Progenitor cell of endocrine pancreas (in vitro differentiated cells): ENCODE measurements around the gene DLGAP5. TPM values are rescaled to one million over a fixed set of nuclear protein-coding genes. Genes with fewer than 3 reads are reported as not detected.

Experiments used
- DNase-seq: peaks from one replicate; pipeline ENCODE4 v3.0.0; 2021; ENCODE audit warnings: low spot score; ENCODE audit not compliant: unreplicated experiment
- H3K27ac Mint-ChIP-seq: 2 replicates; pipeline ENCODE4 v1.8.0; 2021; ENCODE audit warnings: mild to moderate bottlenecking, moderate library complexity, mixed read lengths
- H3K27me3 Mint-ChIP-seq: 2 replicates; pipeline ENCODE4 v1.8.0; 2021; ENCODE audit warnings: mixed read lengths
- H3K36me3 Mint-ChIP-seq: 2 replicates; pipeline ENCODE4 v1.8.0; 2022; ENCODE audit warnings: mixed read lengths; ENCODE audit not compliant: insufficient read depth
- H3K4me1 Mint-ChIP-seq: 2 replicates; pipeline ENCODE4 v1.8.0; 2021; ENCODE audit warnings: low read depth, mixed read lengths
- H3K4me3 Mint-ChIP-seq: 2 replicates; pipeline ENCODE4 v1.8.0; 2021; ENCODE audit warnings: low read depth, mild to moderate bottlenecking, moderate library complexity, mixed read lengths
- H3K9me3 Mint-ChIP-seq: 2 replicates; pipeline ENCODE4 v1.8.0; 2021; ENCODE audit warnings: low read depth, mixed read lengths
- CTCF ChIP-seq: fragments of 200-600 bp; sonication (generic); IDR thresholded peaks from one replicate; pipeline ENCODE4 v1.5.0; 2021; ENCODE audit warnings: antibody characterized with exemption, mild to moderate bottlenecking; ENCODE audit not compliant: unreplicated experiment
- total RNA-seq: library from RNA; stranded (reverse); gene quantifications from 2 replicates; pipeline ENCODE4 v1.2.1, GENCODE V29; 2021

The DLGAP5 gene
- total RNA-seq, 1 donor from 2014 or later = 31.2 TPM

GRCh38 chr14:55220230-55220629 is 28.8 kb upstream of the DLGAP5 start:
- Mint-ChIP-seq H3K27ac (no peak overlapping the region), H3K4me3 (no peak overlapping the region), H3K36me3 (no peaks in the 10 kb centered on the region), H3K9me3 (no peaks in the 10 kb centered on the region), H3K4me1 (peaks cover 10% of the 10 kb centered on the region), H3K27me3 (no peaks in the 10 kb centered on the region)
- TF ChIP-seq CTCF = no peak
- DNase-seq = no peak

GRCh38 chr14:55212634-55213033 is 21.2 kb upstream of the DLGAP5 start:
- Mint-ChIP-seq H3K36me3 (no peaks in the 10 kb centered on the region), H3K27me3 (no peaks in the 10 kb centered on the region), H3K9me3 (no peaks in the 10 kb centered on the region)

GRCh38 chr14:55207832-55208231 is 16.4 kb upstream of the DLGAP5 start:
- TF ChIP-seq CTCF = no peak
- DNase-seq = no peak
- no peak overlapping the region for H3K27ac Mint-ChIP-seq
- H3K4me1 Mint-ChIP-seq = peaks cover 4% of the 10 kb centered on the region
- no peaks in the 10 kb centered on the region for H3K27me3 Mint-ChIP-seq
- H3K36me3 Mint-ChIP-seq = no peaks in the 10 kb centered on the region
- no peaks in the 10 kb centered on the region for H3K9me3 Mint-ChIP-seq
- H3K4me3 Mint-ChIP-seq = no peak overlapping the region

More at GRCh38 chr14:55212634-55213033, 21.2 kb upstream of the DLGAP5 start:
- TF ChIP-seq CTCF = no peak
- Mint-ChIP-seq H3K4me1 (no peaks in the 10 kb centered on the region), H3K4me3 (no peak overlapping the region), H3K27ac (no peak overlapping the region)
- no peak for DNase-seq

GRCh38 chr14:55206175-55206693 is 14.8 kb upstream of the DLGAP5 start:
- no peaks in the 10 kb centered on the region for H3K36me3 Mint-ChIP-seq
- no peaks in the 10 kb centered on the region for H3K9me3 Mint-ChIP-seq
- no peaks in the 10 kb centered on the region for H3K27me3 Mint-ChIP-seq
- no peak overlapping the region for H3K4me3 Mint-ChIP-seq
- DNase-seq = no peak
- H3K27ac Mint-ChIP-seq = no peak overlapping the region
- H3K4me1 Mint-ChIP-seq = peaks cover 4% of the 10 kb centered on the region
- TF ChIP-seq CTCF = no peak

GRCh38 chr14:55201219-55202101 is 10.1 kb upstream of the DLGAP5 start:
- Mint-ChIP-seq H3K27me3 (no peaks in the 10 kb centered on the region), H3K4me1 (peaks cover 3% of the 10 kb centered on the region), H3K36me3 (no peaks in the 10 kb centered on the region), H3K9me3 (no peaks in the 10 kb centered on the region), H3K4me3 (no peak overlapping the region), H3K27ac (no peak overlapping the region)
- TF ChIP-seq CTCF = no peak
- no peak for DNase-seq
